ENCODE results near the gene CCDC178.

GRCh38 chr18:32919799-32920198 lies 520.7 kb downstream of the CCDC178 start:
- TF ChIP-seq CTCF (IDR thresholded peaks at IDR 0.05): peak in 3 of 6 experiments; percentile 11 to 31 (median 25)
- TF ChIP-seq POLR2A (IDR thresholded peaks at IDR 0.05): no peak

All from esophagus squamous epithelium (tissue), 4 donors.